Ramos (cell line): ENCODE data around the gene MYH16.
"Not testable (repeated sequence)": the region's sequence is repeated elsewhere in the genome, so short reads cannot be mapped to it uniquely, and the experiment has no call there.

Experiments used
- in situ Hi-C: fragments of 300-500 bp; cut with MboI; formaldehyde crosslinking; loops from one replicate; pipeline ENCODE4 v1.14.3; 2022; ENCODE audit warnings: low sequenced_read_pairs; ENCODE audit not compliant: unreplicated experiment

The MYH16 gene

GRCh38 chr7:99339595-99339994 is 67.0 kb downstream of the MYH16 start:
- in situ Hi-C loops, result no loop called here

GRCh38 chr7:99340659-99341058 is 68.0 kb downstream of the MYH16 start:
- in situ Hi-C loops, result no loop called here

GRCh38 chr7:99344061-99344647 is 71.5 kb downstream of the MYH16 start:
- in situ Hi-C loops, result no loop called here

- in situ Hi-C loops, result not testable (repeated sequence)
These were observed 78.0 kb downstream of the MYH16 start for GRCh38 chr7:99350641-99351040.

- in situ Hi-C loops, result no loop called here
These were observed 79.6 kb downstream of the MYH16 start for GRCh38 chr7:99352247-99352646.

- in situ Hi-C loops, result no loop called here
These were observed 82.5 kb downstream of the MYH16 start for GRCh38 chr7:99355098-99355497.

- in situ Hi-C loops, result no loop called here
These were observed 85.3 kb downstream of the MYH16 start for GRCh38 chr7:99357701-99358490.

GRCh38 chr7:99358521-99358920 is 85.9 kb downstream of the MYH16 start:
- in situ Hi-C loops, result not testable (repeated sequence)

GRCh38 chr7:99359465-99360154 is 87.0 kb downstream of the MYH16 start:
- in situ Hi-C loops, result no loop called here
